ENCODE results near the gene TBCA.
"Not testable (repeated sequence)": the region's sequence is repeated elsewhere in the genome, so short reads cannot be mapped to it uniquely, and the experiment has no call there.

The TBCA gene

DNA sequence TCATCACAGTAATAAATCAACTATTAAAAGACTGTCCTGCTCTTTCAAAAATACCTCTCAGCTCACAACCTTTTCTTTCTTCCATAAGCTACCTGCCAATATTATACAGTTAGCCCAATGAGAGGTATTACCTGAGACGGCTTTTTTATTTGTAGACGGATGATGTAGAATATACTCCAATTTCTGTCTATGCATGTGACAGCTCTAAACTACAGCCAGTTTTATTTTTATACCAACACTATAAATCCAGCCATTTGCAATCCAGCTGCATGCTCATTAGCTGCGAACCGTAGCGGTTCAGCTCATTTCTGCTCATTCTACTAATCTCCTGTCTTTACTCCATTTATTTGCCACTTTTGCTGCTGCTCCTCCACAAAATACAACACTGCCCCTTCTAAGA lies 51.2 kb downstream of the TBCA start:
- DNase-seq (ENCODE audit: low spot score): no peak
- POLR2A ChIA-PET (ENCODE audit: low non-redundant PET): no interaction called here
- CTCF ChIA-PET: no interaction called here
- TF ChIP-seq, protein P1, sequence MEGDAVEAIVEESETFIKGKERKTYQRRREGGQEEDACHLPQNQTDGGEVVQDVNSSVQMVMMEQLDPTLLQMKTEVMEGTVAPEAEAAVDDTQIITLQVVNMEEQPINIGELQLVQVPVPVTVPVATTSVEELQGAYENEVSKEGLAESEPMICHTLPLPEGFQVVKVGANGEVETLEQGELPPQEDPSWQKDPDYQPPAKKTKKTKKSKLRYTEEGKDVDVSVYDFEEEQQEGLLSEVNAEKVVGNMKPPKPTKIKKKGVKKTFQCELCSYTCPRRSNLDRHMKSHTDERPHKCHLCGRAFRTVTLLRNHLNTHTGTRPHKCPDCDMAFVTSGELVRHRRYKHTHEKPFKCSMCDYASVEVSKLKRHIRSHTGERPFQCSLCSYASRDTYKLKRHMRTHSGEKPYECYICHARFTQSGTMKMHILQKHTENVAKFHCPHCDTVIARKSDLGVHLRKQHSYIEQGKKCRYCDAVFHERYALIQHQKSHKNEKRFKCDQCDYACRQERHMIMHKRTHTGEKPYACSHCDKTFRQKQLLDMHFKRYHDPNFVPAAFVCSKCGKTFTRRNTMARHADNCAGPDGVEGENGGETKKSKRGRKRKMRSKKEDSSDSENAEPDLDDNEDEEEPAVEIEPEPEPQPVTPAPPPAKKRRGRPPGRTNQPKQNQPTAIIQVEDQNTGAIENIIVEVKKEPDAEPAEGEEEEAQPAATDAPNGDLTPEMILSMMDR (conservative IDR thresholded peaks at IDR 0.05; ENCODE audit: low read depth): no peak
- no peak overlapping the region for H3K27ac ChIP-seq

- H3K27ac ChIP-seq: no peak overlapping the region
- TF ChIP-seq, protein P1 (conservative IDR thresholded peaks at IDR 0.05; ENCODE audit: low read depth): no peak
- CTCF ChIA-PET: interaction anchor here (0.5 kb wide), 1 partner anchor 239 kb away, joined by 4 read pairs; no protein-coding TSS in a partner anchor
- POLR2A ChIA-PET (ENCODE audit: low non-redundant PET): no interaction called here
- no peak for DNase-seq (ENCODE audit: low spot score)
Measured at GRCh38 chr5:77719666-77720363, 56.3 kb downstream of the TBCA start.

- POLR2A ChIA-PET (ENCODE audit: low non-redundant PET): no interaction called here
- TF ChIP-seq, protein P1 (conservative IDR thresholded peaks at IDR 0.05; ENCODE audit: low read depth): no peak
- DNase-seq (ENCODE audit: low spot score): no peak
- CTCF ChIA-PET: interaction anchor here (0.5 kb wide), 1 partner anchor 240 kb away, joined by 4 read pairs; no protein-coding TSS in a partner anchor
- H3K27ac ChIP-seq: no peak overlapping the region
Measured at GRCh38 chr5:77718934-77719610, 57.1 kb downstream of the TBCA start.

- DNase-seq (ENCODE audit: low spot score): no peak
- ChIA-PET CTCF (interaction anchor here (0.6 to 0.8 kb wide), 2 partner anchors 8 to 72 kb away, joined by 4 to 8 read pairs; no protein-coding TSS in a partner anchor), POLR2A (ENCODE audit: low non-redundant PET) (no interaction called here)
- TF ChIP-seq, protein P1 (conservative IDR thresholded peaks at IDR 0.05; ENCODE audit: low read depth): no peak
- no peak overlapping the region for H3K27ac ChIP-seq
Measured at GRCh38 chr5:77709993-77710685, 66.0 kb downstream of the TBCA start.

DNA sequence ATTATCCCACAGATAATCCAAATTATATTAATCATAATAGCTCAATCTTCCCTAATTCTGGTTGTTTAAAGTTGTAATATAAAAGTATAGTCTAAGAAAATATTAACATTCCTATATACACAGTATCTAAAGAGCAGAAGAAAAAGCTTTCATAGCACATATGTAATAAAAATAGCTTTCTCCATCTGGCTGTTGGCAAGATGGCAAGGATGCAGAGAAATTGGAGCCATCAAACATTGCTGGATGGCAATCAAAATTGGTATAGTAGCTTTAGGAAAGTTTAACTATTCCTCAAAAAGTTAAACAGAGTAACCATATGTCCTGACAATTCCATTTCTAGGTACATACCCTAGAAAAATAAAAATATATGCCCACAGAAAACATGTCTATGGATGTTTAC lies 66.8 kb downstream of the TBCA start:
- POLR2A ChIA-PET (ENCODE audit: low non-redundant PET): no interaction called here
- DNase-seq (ENCODE audit: low spot score): no peak
- no peak overlapping the region for H3K27ac ChIP-seq
- CTCF ChIA-PET: no interaction called here
- TF ChIP-seq, protein P1 (conservative IDR thresholded peaks at IDR 0.05; ENCODE audit: low read depth): no peak

- no peak for DNase-seq (ENCODE audit: low spot score)
- TF ChIP-seq, protein P1 (conservative IDR thresholded peaks at IDR 0.05; ENCODE audit: low read depth): no peak
- H3K27ac ChIP-seq: no peak overlapping the region
- ChIA-PET POLR2A (ENCODE audit: low non-redundant PET) (no interaction called here), CTCF (interaction anchor here (0.6 kb wide), 2 partner anchors 109 to 692 kb away, joined by 3 to 4 read pairs; no protein-coding TSS in a partner anchor)
Measured at GRCh38 chr5:77707791-77708190, 68.3 kb downstream of the TBCA start.

GRCh38 chr5:77699569-77699968 lies 76.6 kb downstream of the TBCA start:
- CTCF ChIA-PET; POLR2A ChIA-PET (ENCODE audit: low non-redundant PET); H3K27ac ChIP-seq; DNase-seq (ENCODE audit: low spot score): not testable (repeated sequence)

Measured in RWPE1 (cell line).